H54 (cell line): ENCODE data around the gene ARMS2.

Source experiments
- DNase-seq: peaks from one replicate; pipeline ENCODE4 v3.0.0; 2011; ENCODE audit warnings: low spot score, mixed read lengths; ENCODE audit not compliant: insufficient read length
- FAIRE-seq: peaks from 3 replicates; lab custom pipeline; 2011; peaks lifted over from hg19 to GRCh38; lab: Jason Lieb, UNC
- POLR2A ChIP-seq: IDR thresholded peaks from 2 replicates; pipeline ENCODE4 v1.6.1; 2011; ENCODE audit warnings: low read depth, mild to moderate bottlenecking, low read length

ARMS2 gene

GRCh38 chr10:122435212-122435827 lies 19.1 kb upstream of the ARMS2 start:
- DNase-seq (no peak), FAIRE-seq (no peak)
- no peak for TF ChIP-seq POLR2A

GRCh38 chr10:122441961-122442360 lies 12.5 kb upstream of the ARMS2 start:
- no peak for TF ChIP-seq POLR2A
- peak; percentile 84 for FAIRE-seq
- DNase-seq = no peak

GRCh38 chr10:122445469-122445868 lies 9.0 kb upstream of the ARMS2 start:
- FAIRE-seq (no peak), DNase-seq (no peak)
- TF ChIP-seq POLR2A = no peak

- FAIRE-seq (no peak), DNase-seq (no peak)
- TF ChIP-seq POLR2A = no peak
Measured at GRCh38 chr10:122445904-122446303, 8.5 kb upstream of the ARMS2 start.

GRCh38 chr10:122446668-122447423 lies 7.6 kb upstream of the ARMS2 start:
- FAIRE-seq (no peak), DNase-seq (no peak)
- TF ChIP-seq POLR2A = no peak

- DNase-seq (no peak), FAIRE-seq (no peak)
- TF ChIP-seq POLR2A = no peak
Measured at GRCh38 chr10:122448600-122448999, 5.9 kb upstream of the ARMS2 start.

GRCh38 chr10:122449153-122449552 lies 5.3 kb upstream of the ARMS2 start:
- DNase-seq (no peak), FAIRE-seq (no peak)
- TF ChIP-seq POLR2A = no peak

- FAIRE-seq (no peak), DNase-seq (no peak)
- no peak for TF ChIP-seq POLR2A
Measured at GRCh38 chr10:122450353-122450990, 4.0 kb upstream of the ARMS2 start.

- DNase-seq = no peak
- no peak for TF ChIP-seq POLR2A
- no peak for FAIRE-seq
Measured at GRCh38 chr10:122454071-122454470, 382 bp upstream of the ARMS2 start.

- FAIRE-seq (no peak), DNase-seq (no peak)
- TF ChIP-seq POLR2A = no peak
Measured at GRCh38 chr10:122455376-122456079, 1.1 kb downstream of the ARMS2 start.

- no peak for TF ChIP-seq POLR2A
- FAIRE-seq (no peak), DNase-seq (no peak)
Measured at GRCh38 chr10:122457934-122458333, 3.5 kb downstream of the ARMS2 start.

GRCh38 chr10:122458693-122459092 lies 4.2 kb downstream of the ARMS2 start:
- no peak for DNase-seq
- no peak for TF ChIP-seq POLR2A
- no peak for FAIRE-seq

- FAIRE-seq (no peak), DNase-seq (peak; percentile 55)
- TF ChIP-seq POLR2A = no peak
Measured at GRCh38 chr10:122459561-122460273, 5.3 kb downstream of the ARMS2 start.
